H1 (cell line): ENCODE data around the gene BBS9. TPM values are rescaled to one million over a fixed set of nuclear protein-coding genes. Genes with fewer than 3 reads are reported as not detected.

Source experiments
- RNF2 ChIP-seq: fragments of 200-900, 300-1000 bp; sonication (generic); IDR thresholded peaks from 2 replicates; pipeline ENCODE4 v1.7.1; 2016; ENCODE audit warnings: borderline replicate concordance, low read depth, mild to moderate bottlenecking, antibody characterized with exemption, low read length; ENCODE audit not compliant: poor library complexity, severe bottlenecking; ENCODE audit errors: missing control alignments
- SP4 ChIP-seq: IDR thresholded peaks from 2 replicates; pipeline ENCODE4 v1.6.1; 2012; ENCODE audit warnings: low read length, inconsistent platforms
- polyA plus RNA-seq, 7 experiments: library from polyadenylated mRNA; depleted of rRNA in 3 of 7; stranded (reverse) in 5 of 7; unstranded in 2 of 7; fragments of >200 nt in 5 of 7; fragments of 200-250 nt in 2 of 7; gene quantifications; 1 replicate in 5 of 7; 2 replicates in 1 of 7; 4 replicates in 1 of 7; pipeline versions ENCODE4 v1.2.1 to v1.2.3, GENCODE V29; 2011 to 2013; ENCODE audit warnings: missing spikeins in 2 of 7, mixed read lengths in 2 of 7
- total RNA-seq: library from RNA; stranded (reverse); fragmentation: NEBNext Ultra II Directional; extraction: Animal tissue kit (Norgen Biotek cat#: 25700); gene quantifications from 2 replicates; pipeline ENCODE4 v1.2.1, GENCODE V29; 2021
- TF ChIP-seq, protein P1 (sequence below): fragments of 300-600 bp; sonication (generic); IDR thresholded peaks from 2 replicates; pipeline ENCODE4 v1.7.1; 2012; ENCODE audit warnings: low read length, moderate library complexity, mild to moderate bottlenecking, inconsistent platforms; ENCODE audit not compliant: insufficient replicate concordance
- TF ChIP-seq, protein P2 (sequence below): IDR thresholded peaks from 2 replicates; pipeline ENCODE4 v1.6.1; 2011; ENCODE audit warnings: low read depth, mild to moderate bottlenecking, low read length; ENCODE audit not compliant: insufficient read depth

Gene BBS9
- total and polyA plus RNA-seq, 2 of the 8 experiments (the other 6 are each of a cell fraction or from before 2014, with no cell fraction given) = 22.3 to 37.0 TPM

DNA sequence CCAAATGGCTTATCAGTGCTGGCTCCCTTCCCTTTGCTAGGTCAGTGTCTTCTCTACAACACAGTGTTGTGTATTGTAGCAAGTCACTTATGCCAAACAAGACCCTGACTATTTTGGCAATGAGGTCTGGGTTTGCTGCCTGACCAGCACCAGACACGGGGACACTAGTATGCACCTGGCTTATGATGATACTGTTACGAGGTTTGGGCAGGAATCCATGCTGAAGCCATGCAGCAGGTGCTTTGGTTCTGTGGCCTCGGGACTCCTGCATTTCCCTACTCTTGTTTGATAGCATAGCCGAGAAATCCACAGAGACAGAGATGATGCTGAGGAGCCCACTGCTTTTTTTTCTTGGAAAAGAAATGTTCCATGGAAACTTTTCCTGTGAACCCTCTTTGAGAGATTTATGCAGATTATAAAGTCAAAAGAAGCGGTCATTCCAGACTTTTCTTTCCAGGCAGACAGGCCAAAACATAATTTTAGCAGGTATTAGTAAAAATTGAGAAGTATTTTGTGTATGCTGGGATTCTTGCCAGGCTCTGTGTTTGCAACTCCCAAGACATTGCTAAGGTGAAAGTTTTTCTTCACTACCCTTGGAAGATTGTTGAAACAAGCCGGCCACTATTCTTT, 291.1 kb downstream of the BBS9 start (continued):
- TF ChIP-seq, protein P1, sequence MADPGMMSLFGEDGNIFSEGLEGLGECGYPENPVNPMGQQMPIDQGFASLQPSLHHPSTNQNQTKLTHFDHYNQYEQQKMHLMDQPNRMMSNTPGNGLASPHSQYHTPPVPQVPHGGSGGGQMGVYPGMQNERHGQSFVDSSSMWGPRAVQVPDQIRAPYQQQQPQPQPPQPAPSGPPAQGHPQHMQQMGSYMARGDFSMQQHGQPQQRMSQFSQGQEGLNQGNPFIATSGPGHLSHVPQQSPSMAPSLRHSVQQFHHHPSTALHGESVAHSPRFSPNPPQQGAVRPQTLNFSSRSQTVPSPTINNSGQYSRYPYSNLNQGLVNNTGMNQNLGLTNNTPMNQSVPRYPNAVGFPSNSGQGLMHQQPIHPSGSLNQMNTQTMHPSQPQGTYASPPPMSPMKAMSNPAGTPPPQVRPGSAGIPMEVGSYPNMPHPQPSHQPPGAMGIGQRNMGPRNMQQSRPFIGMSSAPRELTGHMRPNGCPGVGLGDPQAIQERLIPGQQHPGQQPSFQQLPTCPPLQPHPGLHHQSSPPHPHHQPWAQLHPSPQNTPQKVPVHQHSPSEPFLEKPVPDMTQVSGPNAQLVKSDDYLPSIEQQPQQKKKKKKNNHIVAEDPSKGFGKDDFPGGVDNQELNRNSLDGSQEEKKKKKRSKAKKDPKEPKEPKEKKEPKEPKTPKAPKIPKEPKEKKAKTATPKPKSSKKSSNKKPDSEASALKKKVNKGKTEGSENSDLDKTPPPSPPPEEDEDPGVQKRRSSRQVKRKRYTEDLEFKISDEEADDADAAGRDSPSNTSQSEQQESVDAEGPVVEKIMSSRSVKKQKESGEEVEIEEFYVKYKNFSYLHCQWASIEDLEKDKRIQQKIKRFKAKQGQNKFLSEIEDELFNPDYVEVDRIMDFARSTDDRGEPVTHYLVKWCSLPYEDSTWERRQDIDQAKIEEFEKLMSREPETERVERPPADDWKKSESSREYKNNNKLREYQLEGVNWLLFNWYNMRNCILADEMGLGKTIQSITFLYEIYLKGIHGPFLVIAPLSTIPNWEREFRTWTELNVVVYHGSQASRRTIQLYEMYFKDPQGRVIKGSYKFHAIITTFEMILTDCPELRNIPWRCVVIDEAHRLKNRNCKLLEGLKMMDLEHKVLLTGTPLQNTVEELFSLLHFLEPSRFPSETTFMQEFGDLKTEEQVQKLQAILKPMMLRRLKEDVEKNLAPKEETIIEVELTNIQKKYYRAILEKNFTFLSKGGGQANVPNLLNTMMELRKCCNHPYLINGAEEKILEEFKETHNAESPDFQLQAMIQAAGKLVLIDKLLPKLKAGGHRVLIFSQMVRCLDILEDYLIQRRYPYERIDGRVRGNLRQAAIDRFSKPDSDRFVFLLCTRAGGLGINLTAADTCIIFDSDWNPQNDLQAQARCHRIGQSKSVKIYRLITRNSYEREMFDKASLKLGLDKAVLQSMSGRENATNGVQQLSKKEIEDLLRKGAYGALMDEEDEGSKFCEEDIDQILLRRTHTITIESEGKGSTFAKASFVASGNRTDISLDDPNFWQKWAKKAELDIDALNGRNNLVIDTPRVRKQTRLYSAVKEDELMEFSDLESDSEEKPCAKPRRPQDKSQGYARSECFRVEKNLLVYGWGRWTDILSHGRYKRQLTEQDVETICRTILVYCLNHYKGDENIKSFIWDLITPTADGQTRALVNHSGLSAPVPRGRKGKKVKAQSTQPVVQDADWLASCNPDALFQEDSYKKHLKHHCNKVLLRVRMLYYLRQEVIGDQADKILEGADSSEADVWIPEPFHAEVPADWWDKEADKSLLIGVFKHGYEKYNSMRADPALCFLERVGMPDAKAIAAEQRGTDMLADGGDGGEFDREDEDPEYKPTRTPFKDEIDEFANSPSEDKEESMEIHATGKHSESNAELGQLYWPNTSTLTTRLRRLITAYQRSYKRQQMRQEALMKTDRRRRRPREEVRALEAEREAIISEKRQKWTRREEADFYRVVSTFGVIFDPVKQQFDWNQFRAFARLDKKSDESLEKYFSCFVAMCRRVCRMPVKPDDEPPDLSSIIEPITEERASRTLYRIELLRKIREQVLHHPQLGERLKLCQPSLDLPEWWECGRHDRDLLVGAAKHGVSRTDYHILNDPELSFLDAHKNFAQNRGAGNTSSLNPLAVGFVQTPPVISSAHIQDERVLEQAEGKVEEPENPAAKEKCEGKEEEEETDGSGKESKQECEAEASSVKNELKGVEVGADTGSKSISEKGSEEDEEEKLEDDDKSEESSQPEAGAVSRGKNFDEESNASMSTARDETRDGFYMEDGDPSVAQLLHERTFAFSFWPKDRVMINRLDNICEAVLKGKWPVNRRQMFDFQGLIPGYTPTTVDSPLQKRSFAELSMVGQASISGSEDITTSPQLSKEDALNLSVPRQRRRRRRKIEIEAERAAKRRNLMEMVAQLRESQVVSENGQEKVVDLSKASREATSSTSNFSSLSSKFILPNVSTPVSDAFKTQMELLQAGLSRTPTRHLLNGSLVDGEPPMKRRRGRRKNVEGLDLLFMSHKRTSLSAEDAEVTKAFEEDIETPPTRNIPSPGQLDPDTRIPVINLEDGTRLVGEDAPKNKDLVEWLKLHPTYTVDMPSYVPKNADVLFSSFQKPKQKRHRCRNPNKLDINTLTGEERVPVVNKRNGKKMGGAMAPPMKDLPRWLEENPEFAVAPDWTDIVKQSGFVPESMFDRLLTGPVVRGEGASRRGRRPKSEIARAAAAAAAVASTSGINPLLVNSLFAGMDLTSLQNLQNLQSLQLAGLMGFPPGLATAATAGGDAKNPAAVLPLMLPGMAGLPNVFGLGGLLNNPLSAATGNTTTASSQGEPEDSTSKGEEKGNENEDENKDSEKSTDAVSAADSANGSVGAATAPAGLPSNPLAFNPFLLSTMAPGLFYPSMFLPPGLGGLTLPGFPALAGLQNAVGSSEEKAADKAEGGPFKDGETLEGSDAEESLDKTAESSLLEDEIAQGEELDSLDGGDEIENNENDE = no peak
- TF ChIP-seq RNF2 (no peak), SP4 (no peak)
- TF ChIP-seq, protein P2, sequence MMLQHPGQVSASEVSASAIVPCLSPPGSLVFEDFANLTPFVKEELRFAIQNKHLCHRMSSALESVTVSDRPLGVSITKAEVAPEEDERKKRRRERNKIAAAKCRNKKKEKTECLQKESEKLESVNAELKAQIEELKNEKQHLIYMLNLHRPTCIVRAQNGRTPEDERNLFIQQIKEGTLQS = no peak
